Measurements from ENCODE around the gene RREB1. TPM values are rescaled to one million over a fixed set of nuclear protein-coding genes. Genes with fewer than 3 reads are reported as not detected.

RREB1 gene
- total RNA-seq, 6 experiments from 2014 or later = 17.5 to 23.5 (median 20.1) TPM

DNA sequence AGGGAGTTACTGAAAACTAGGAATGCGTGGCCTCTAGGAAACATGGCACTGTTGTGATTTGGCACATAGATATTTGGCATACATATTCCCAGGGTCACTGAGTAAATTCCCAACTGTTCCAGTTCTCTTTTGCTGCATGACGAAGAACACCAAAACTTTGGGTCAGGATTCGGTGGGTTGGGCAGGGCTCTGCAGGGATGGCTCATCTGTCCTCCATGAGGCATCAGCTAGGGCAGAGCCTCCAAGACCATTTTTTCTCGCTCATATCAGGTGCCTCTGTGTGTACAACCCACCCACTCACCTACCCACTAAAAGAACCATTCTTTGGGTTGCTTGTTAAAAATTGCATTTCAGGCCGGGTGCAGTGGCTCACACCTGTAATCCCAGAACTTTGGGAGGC, 148.2 kb downstream of the RREB1 start:
- TF ChIP-seq, protein P1, sequence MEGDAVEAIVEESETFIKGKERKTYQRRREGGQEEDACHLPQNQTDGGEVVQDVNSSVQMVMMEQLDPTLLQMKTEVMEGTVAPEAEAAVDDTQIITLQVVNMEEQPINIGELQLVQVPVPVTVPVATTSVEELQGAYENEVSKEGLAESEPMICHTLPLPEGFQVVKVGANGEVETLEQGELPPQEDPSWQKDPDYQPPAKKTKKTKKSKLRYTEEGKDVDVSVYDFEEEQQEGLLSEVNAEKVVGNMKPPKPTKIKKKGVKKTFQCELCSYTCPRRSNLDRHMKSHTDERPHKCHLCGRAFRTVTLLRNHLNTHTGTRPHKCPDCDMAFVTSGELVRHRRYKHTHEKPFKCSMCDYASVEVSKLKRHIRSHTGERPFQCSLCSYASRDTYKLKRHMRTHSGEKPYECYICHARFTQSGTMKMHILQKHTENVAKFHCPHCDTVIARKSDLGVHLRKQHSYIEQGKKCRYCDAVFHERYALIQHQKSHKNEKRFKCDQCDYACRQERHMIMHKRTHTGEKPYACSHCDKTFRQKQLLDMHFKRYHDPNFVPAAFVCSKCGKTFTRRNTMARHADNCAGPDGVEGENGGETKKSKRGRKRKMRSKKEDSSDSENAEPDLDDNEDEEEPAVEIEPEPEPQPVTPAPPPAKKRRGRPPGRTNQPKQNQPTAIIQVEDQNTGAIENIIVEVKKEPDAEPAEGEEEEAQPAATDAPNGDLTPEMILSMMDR (IDR thresholded peaks at IDR 0.05) = no peak
- H3K4me1 Mint-ChIP-seq (ENCODE audit: low read depth) = peaks cover 10% of the 10 kb centered on the region
- DNase-seq = no peak
- peaks cover 20% of the 10 kb centered on the region for H3K9me3 Mint-ChIP-seq
- H3K27ac Mint-ChIP-seq = no peak overlapping the region
- no peaks in the 10 kb centered on the region for H3K36me3 Mint-ChIP-seq (ENCODE audit: low read depth)
- no peak overlapping the region for H3K4me3 Mint-ChIP-seq
- peaks cover 11% of the 10 kb centered on the region for H3K27me3 Mint-ChIP-seq (ENCODE audit: insufficient read depth)

DNA sequence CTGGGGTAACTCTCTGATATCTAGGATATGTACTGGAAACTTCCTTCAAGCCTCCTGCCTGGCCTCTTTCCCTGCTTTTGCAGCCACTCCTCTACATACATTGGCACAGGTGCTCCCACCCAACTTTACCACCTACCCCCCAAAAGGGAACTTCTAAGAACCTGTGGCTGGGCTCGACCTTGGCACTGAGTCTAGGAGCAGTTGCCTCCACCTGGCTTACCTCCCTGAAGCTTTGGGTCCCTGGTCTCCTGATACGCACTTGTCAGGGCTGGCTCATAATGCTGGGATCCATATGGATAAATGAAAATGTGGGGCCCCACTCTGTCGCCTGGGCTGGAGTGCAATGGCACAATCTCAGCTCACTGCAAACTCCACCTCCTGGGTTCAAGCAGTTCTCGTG, 149.0 kb downstream of the RREB1 start:
- peaks cover 20% of the 10 kb centered on the region for H3K9me3 Mint-ChIP-seq
- no peaks in the 10 kb centered on the region for H3K36me3 Mint-ChIP-seq (ENCODE audit: low read depth)
- H3K4me1 Mint-ChIP-seq (ENCODE audit: low read depth) = peaks cover 15% of the 10 kb centered on the region
- TF ChIP-seq, protein P1 (IDR thresholded peaks at IDR 0.05) = no peak
- no peak for DNase-seq
- H3K4me3 Mint-ChIP-seq = no peak overlapping the region
- H3K27ac Mint-ChIP-seq = no peak overlapping the region
- H3K27me3 Mint-ChIP-seq (ENCODE audit: insufficient read depth) = peaks cover 11% of the 10 kb centered on the region

DNA sequence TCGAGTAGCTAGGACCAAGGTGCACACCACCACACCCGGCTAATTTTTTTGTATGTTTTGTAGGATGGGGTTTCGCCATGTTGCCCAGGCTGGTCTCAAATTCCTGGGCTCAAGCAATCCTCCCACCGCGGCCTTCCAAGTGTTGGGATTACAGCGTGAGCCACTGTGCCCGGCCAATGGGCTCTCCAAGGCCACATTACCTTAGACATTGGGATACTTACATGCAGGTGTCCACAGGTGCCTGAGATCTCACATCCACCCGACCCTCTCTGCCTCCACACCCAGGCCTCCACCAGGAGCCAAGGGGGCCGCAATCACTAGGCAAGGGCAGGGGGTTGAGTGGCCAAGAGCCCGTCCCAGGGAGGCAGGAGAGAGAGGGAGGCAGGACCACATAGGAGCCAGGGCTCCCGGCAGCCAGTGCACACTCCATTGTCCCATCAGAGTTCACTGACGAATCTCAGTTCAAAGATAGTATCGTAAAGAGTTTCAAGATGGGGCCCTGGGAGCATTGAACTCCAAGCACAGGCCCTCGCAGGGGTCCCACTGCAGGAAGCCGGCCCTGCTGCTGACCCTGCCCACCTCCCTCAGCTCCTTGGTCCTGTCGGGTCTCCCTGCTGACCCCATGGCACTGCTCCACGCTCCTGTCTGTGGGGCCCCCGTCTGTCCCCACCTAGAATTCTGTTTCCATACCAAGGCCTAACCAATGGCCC, 149.9 kb downstream of the RREB1 start:
- no peaks in the 10 kb centered on the region for H3K36me3 Mint-ChIP-seq (ENCODE audit: low read depth)
- peaks cover 11% of the 10 kb centered on the region for H3K27me3 Mint-ChIP-seq (ENCODE audit: insufficient read depth)
- H3K27ac Mint-ChIP-seq = no peak overlapping the region
- peaks cover 21% of the 10 kb centered on the region for H3K4me1 Mint-ChIP-seq (ENCODE audit: low read depth)
- TF ChIP-seq, protein P1 (IDR thresholded peaks at IDR 0.05) = no peak
- DNase-seq = no peak
- H3K9me3 Mint-ChIP-seq = peaks cover 20% of the 10 kb centered on the region
- no peak overlapping the region for H3K4me3 Mint-ChIP-seq

DNA sequence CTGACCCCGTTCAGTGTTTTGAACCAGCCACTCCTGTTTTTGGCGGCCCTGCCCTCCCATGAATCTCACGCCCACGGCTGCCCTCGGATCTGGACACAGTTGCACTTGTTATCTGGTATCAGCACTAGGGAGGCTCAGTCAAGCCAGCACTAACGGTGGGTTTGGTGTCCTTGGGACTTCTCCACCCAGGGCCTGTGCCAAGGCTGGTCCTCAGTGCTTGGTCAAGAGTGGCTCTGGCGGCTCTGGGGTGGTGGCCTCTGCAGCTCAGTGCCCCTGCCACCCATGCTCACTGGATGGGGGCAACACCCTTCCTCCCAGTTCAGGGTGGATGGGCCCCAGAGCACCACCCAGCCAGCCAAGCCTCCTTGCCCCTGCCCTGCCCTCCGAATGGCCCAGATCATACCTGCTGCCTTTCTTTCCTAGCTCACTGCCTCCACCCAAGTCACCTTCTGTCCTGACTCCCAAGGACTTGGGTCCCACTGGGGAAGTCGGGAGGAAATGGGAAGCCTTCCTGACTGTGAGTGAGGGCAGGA, 150.5 kb downstream of the RREB1 start:
- no peaks in the 10 kb centered on the region for H3K36me3 Mint-ChIP-seq (ENCODE audit: low read depth)
- no peak for DNase-seq
- peaks cover 20% of the 10 kb centered on the region for H3K9me3 Mint-ChIP-seq
- TF ChIP-seq, protein P1 (IDR thresholded peaks at IDR 0.05) = no peak
- no peak overlapping the region for H3K27ac Mint-ChIP-seq
- peaks cover 21% of the 10 kb centered on the region for H3K4me1 Mint-ChIP-seq (ENCODE audit: low read depth)
- no peak overlapping the region for H3K4me3 Mint-ChIP-seq
- peaks cover 11% of the 10 kb centered on the region for H3K27me3 Mint-ChIP-seq (ENCODE audit: insufficient read depth)

DNA sequence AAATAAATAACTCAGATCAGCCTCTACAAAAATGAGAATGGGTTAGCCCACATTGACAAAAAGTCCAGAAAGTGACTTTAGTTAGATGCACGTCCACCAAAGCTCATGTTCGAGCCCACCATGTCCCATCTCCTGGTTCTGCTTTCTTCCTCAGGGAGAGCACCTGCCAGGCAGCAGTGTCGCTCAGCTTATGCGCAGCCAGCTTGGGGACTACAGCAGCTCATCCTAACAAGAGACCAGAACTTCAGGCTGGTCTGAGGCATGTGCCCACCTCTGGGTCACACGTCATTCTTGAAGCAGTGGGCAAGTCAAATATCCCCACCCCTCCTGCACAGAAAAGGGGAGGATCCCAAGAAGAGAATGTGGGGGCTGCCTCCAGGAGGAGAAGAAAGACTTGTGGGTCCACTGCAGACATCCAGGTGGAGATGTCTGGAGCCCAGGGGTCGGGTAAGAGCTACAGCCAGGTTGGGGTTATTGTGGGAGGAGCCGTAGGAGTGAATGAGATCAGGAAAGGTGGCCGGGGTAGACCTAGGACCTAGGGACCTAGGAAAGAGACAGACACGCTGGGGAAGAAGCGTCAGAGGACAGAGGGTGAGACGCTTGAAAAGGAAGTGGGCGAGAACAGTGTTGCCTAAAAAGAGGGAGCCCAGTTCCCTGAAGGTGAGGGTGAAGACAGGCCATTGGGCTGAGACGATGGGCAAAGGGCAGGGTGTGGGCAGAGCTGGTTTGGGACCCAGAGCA, 152.7 kb downstream of the RREB1 start:
- H3K4me3 Mint-ChIP-seq = peak overlapping the region; percentile 99
- peaks cover 4% of the 10 kb centered on the region for H3K27me3 Mint-ChIP-seq (ENCODE audit: insufficient read depth)
- no peak for DNase-seq

More for the DNA sequence above, 152.7 kb downstream of the RREB1 start:
- Mint-ChIP-seq H3K27ac (peak overlapping the region; percentile 93), H3K9me3 (peaks cover 16% of the 10 kb centered on the region), H3K36me3 (ENCODE audit: low read depth) (no peaks in the 10 kb centered on the region), H3K4me1 (ENCODE audit: low read depth) (peaks cover 21% of the 10 kb centered on the region)
- TF ChIP-seq, protein P1 (IDR thresholded peaks at IDR 0.05) = no peak
